ENCODE results near the gene RNF180.
A peak's percentile ranks its signal among the peaks of the same experiment; 100 is the strongest.
"Not testable (repeated sequence)": the region's sequence is repeated elsewhere in the genome, so short reads cannot be mapped to it uniquely, and the experiment has no call there.

The RNF180 gene

GRCh38 chr5:64285188-64286130 is 119.8 kb downstream of the RNF180 start:
- DNase-seq (ENCODE audit: low read depth) = no peak

GRCh38 chr5:64286381-64286780 is 120.7 kb downstream of the RNF180 start:
- DNase-seq (ENCODE audit: low read depth) = no peak

- not testable (repeated sequence) for DNase-seq (ENCODE audit: low read depth)
These were observed 122.9 kb downstream of the RNF180 start for GRCh38 chr5:64288496-64288895.

GRCh38 chr5:64292611-64293215 is 127.1 kb downstream of the RNF180 start:
- no peak for DNase-seq (ENCODE audit: low read depth)

GRCh38 chr5:64295101-64295500 is 129.5 kb downstream of the RNF180 start:
- no peak for DNase-seq (ENCODE audit: low read depth)

GRCh38 chr5:64298586-64298985 is 132.9 kb downstream of the RNF180 start:
- no peak for DNase-seq (ENCODE audit: low read depth)

GRCh38 chr5:64299805-64300204 is 134.2 kb downstream of the RNF180 start:
- DNase-seq (ENCODE audit: low read depth) = peak; percentile 32

GRCh38 chr5:64301566-64301965 is 135.9 kb downstream of the RNF180 start:
- no peak for DNase-seq (ENCODE audit: low read depth)

- DNase-seq (ENCODE audit: low read depth) = no peak
These were observed 142.5 kb downstream of the RNF180 start for GRCh38 chr5:64308135-64308534.

GRCh38 chr5:64312491-64312890 is 146.8 kb downstream of the RNF180 start:
- no peak for DNase-seq (ENCODE audit: low read depth)

GRCh38 chr5:64315778-64316177 is 150.1 kb downstream of the RNF180 start:
- no peak for DNase-seq (ENCODE audit: low read depth)

GRCh38 chr5:64318175-64318574 is 152.5 kb downstream of the RNF180 start:
- peak; percentile 2 for DNase-seq (ENCODE audit: low read depth)

- DNase-seq (ENCODE audit: low read depth) = no peak
These were observed 157.9 kb downstream of the RNF180 start for GRCh38 chr5:64323591-64323990.

- no peak for DNase-seq (ENCODE audit: low read depth)
These were observed 165.1 kb downstream of the RNF180 start for GRCh38 chr5:64330728-64331231.

- DNase-seq (ENCODE audit: low read depth) = no peak
These were observed 166.1 kb downstream of the RNF180 start for GRCh38 chr5:64331597-64332277.

- DNase-seq (ENCODE audit: low read depth) = no peak
These were observed 168.2 kb downstream of the RNF180 start for GRCh38 chr5:64333886-64334285.

- peak; percentile 5 for DNase-seq (ENCODE audit: low read depth)
These were observed 174.1 kb downstream of the RNF180 start for GRCh38 chr5:64339769-64340168.

GRCh38 chr5:64340293-64340692 is 174.7 kb downstream of the RNF180 start:
- DNase-seq (ENCODE audit: low read depth) = no peak

GRCh38 chr5:64341340-64341739 is 175.7 kb downstream of the RNF180 start:
- DNase-seq (ENCODE audit: low read depth) = no peak

GRCh38 chr5:64344501-64344900 is 178.9 kb downstream of the RNF180 start:
- no peak for DNase-seq (ENCODE audit: low read depth)

- DNase-seq (ENCODE audit: low read depth) = peak; percentile 2
These were observed 181.7 kb downstream of the RNF180 start for GRCh38 chr5:64347309-64347708.

GRCh38 chr5:64364426-64364825 is 198.8 kb downstream of the RNF180 start:
- no peak for DNase-seq (ENCODE audit: low read depth)

- peak; percentile 49 for DNase-seq (ENCODE audit: low read depth)
These were observed 219.1 kb downstream of the RNF180 start for GRCh38 chr5:64384765-64385164.
